Measurements from ENCODE around the gene MARK3. TPM values are rescaled to one million over a fixed set of nuclear protein-coding genes. Genes with fewer than 3 reads are reported as not detected.
A peak's percentile ranks its signal among the peaks of the same experiment; 100 is the strongest.

Gene MARK3
- total RNA-seq, 4 donors from 2014 or later, result 47.3 to 68.2 (median 58.8) TPM

DNA sequence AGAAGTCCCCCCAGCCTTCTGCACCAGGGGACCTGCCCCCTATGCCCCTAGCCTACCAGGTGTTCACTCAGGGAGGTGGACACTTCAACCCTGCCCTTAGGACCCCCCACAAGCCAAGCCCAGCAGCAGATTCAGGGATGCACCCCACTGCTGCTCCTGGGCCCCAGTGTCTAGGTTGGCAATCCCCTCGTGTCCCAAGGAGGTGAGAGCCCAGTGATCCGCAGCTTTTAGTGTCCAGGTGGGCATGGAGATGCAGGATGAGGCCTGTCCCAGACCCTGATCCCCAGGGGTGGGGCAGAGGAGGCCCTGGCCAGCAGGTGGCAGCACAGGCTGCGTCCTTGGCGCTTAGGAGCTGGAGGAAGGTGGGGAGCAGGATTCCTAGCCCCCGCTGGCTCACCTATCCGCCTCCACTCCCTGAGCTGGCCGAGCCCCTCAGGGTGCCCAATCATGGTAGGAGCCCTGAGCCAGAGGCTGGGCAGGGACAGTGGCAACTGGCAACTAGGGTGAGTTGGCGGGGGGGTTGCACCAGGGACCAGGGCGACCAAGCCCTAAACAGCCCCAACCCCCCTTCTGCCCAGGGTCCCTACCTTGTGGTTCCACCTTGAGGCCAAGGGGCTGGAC is 133.3 kb downstream of the MARK3 start:
- TF ChIP-seq CTCF (IDR thresholded peaks at IDR 0.05), result no peak
- TF ChIP-seq POLR2A (IDR thresholded peaks at IDR 0.05), result no peak
- peak in 1 of 2 donors; percentile 91 for DNase-seq (ENCODE audit: low spot score in 2 of 2)
- 39 to 61% methylated on average over 7 to 9 of the region's 9 CpGs for WGBS, 2 donors
- intact Hi-C loops (cut with DNase I; ENCODE audit: low total_unique reads), result loop anchor here (5.0 kb wide), 1 partner anchor 1006 kb away; no protein-coding TSS in a partner anchor
- H3K4me3 ChIP-seq (ENCODE audit: low read depth, poor library complexity, severe bottlenecking), result no peak overlapping the region

GRCh38 chr14:103519043-103519836 is 134.0 kb downstream of the MARK3 start:
- WGBS, 2 donors, result 30 to 33% methylated on average over 13 of the region's 13 CpGs
- TF ChIP-seq POLR2A (IDR thresholded peaks at IDR 0.05), result no peak
- TF ChIP-seq CTCF (IDR thresholded peaks at IDR 0.05), result no peak
- H3K4me3 ChIP-seq (ENCODE audit: low read depth, poor library complexity, severe bottlenecking), result no peak overlapping the region
- intact Hi-C loops (cut with DNase I; ENCODE audit: low total_unique reads), result loop anchor here (5.0 kb wide), 1 partner anchor 1007 kb away; no protein-coding TSS in a partner anchor
- DNase-seq (ENCODE audit: low spot score in 2 of 2), result no peak

- DNase-seq (ENCODE audit: low spot score in 2 of 2), result peak in 1 of 2 donors; percentile 90
- TF ChIP-seq POLR2A (IDR thresholded peaks at IDR 0.05) (no peak), CTCF (IDR thresholded peaks at IDR 0.05) (no peak)
- intact Hi-C loops (cut with DNase I; ENCODE audit: low total_unique reads), result loop anchor here (5.0 kb wide), 1 partner anchor 1008 kb away; no protein-coding TSS in a partner anchor
- 59 to 61% methylated on average over 16 to 19 of the region's 22 CpGs for WGBS, 2 donors
- no peak overlapping the region for H3K4me3 ChIP-seq (ENCODE audit: low read depth, poor library complexity, severe bottlenecking)
Observed at GRCh38 chr14:103519837-103520212, 134.6 kb downstream of the MARK3 start.

- WGBS, 2 donors, result 52 to 60% methylated on average over 7 to 10 of the region's 10 CpGs
- DNase-seq (ENCODE audit: low spot score in 2 of 2), result peak in 1 of 2 donors; percentile 84
Observed at GRCh38 chr14:103520269-103520656, 135.0 kb downstream of the MARK3 start.

More at GRCh38 chr14:103520269-103520656, 135.0 kb downstream of the MARK3 start:
- no peak overlapping the region for H3K4me3 ChIP-seq (ENCODE audit: low read depth, poor library complexity, severe bottlenecking)
- intact Hi-C loops (cut with DNase I; ENCODE audit: low total_unique reads), result no loop called here
- TF ChIP-seq POLR2A (IDR thresholded peaks at IDR 0.05) (no peak), CTCF (IDR thresholded peaks at IDR 0.05) (no peak)

Data from lower leg skin (tissue), 4 donors.